ENCODE results near the gene TRIM21. TPM values are rescaled to one million over a fixed set of nuclear protein-coding genes. Genes with fewer than 3 reads are reported as not detected.

Gene TRIM21
- total and polyA plus RNA-seq, 9 of the 15 experiments (the other 6 are each of a cell fraction or from before 2014, with no cell fraction given) = 9.2 to 21.1 (median 10.8) TPM

GRCh38 chr11:4393209-4393857 lies at the start of gene TRIM21 (continued):
- TF ChIP-seq MBD1 (CRISPR knock-in tag; IDR thresholded peaks at IDR 0.05) (no peak), HMGXB4 (CRISPR knock-in tag; IDR thresholded peaks at IDR 0.05) (no peak), BDP1 (IDR thresholded peaks at IDR 0.05; ENCODE audit: insufficient read depth, insufficient read length) (no peak), TGIF2 (CRISPR knock-in tag; IDR thresholded peaks at IDR 0.05) (no peak), ZNF12 (CRISPR knock-in tag; IDR thresholded peaks at IDR 0.05) (no peak), FOXJ2 (tag; IDR thresholded peaks at IDR 0.05) (no peak), SMAD2 (IDR thresholded peaks at IDR 0.05; ENCODE audit: low read depth, low read length) (no peak), ZBTB49 (CRISPR knock-in tag; IDR thresholded peaks at IDR 0.05; ENCODE audit: borderline replicate concordance) (no peak), GTF2A2 (tag; IDR thresholded peaks at IDR 0.05) (no peak), PHB (CRISPR knock-in tag; IDR thresholded peaks at IDR 0.05) (no peak), SNIP1 (IDR thresholded peaks at IDR 0.05; ENCODE audit: low read depth) (no peak), E2F8 (IDR thresholded peaks at IDR 0.05; ENCODE audit: low read depth, partially characterized antibody) (no peak), ZNF316 (IDR thresholded peaks at IDR 0.05) (no peak), ZHX1 (conservative IDR thresholded peaks at IDR 0.05; ENCODE audit: low read length) (no peak), FOXA3 (CRISPR knock-in tag; conservative IDR thresholded peaks at IDR 0.05 in 1 of 2, IDR thresholded peaks at IDR 0.05 in 1 of 2) (no peak), ZNF232 (CRISPR knock-in tag; IDR thresholded peaks at IDR 0.05) (no peak), ZNF253 (CRISPR knock-in tag; conservative IDR thresholded peaks at IDR 0.05) (no peak)
